ENCODE data around the gene COL4A5. TPM values are rescaled to one million over a fixed set of nuclear protein-coding genes. Genes with fewer than 3 reads are reported as not detected.

Gene COL4A5
- total RNA-seq, 1 donor from 2014 or later, result 26.0 TPM

DNA sequence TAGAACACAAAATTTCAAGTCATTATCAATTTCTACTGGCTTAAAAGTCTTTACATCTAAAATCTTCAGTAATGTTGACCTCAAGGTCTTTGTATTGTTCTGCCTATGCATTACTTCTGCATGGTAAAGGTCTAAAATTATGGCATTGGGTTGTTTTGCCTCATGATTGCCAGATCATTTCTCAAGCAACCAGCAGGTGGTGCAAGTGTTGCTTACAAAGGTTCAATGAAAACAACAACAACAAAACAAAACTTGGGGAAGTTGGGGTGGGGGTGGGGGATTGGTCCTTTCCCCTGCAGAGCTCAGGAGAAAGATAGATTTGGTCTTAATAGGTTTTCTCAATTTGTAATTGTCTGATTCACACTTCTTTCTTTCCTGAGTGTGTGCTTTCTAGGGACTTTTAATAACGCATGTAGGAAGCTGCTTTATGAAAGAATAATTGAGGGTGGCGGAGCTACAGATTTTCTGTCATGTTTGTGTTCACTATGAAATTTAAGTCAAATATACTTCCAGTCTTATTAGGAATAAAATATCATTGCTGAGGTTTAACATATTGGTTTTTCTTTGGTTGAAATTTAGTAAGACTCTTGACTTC lies 145.1 kb downstream of the COL4A5 start:
- H3K36me3 ChIP-seq, result no peaks in the 10 kb centered on the region
- H3K4me3 ChIP-seq, result no peak overlapping the region
- no peak for ATAC-seq
- no peak for DNase-seq
- no peak for TF ChIP-seq CTCF (IDR thresholded peaks at IDR 0.05)
- intact Hi-C loops (cut with DNase I), result no loop called here
- no peaks in the 10 kb centered on the region for H3K4me1 ChIP-seq
- H3K27ac ChIP-seq, result no peak overlapping the region
- H3K9me3 ChIP-seq, result no peaks in the 10 kb centered on the region
- no peaks in the 10 kb centered on the region for H3K27me3 ChIP-seq (ENCODE audit: low read depth)

GRCh38 chrX:108590496-108590895 lies 150.9 kb downstream of the COL4A5 start:
- no peaks in the 10 kb centered on the region for H3K9me3 ChIP-seq
- no peaks in the 10 kb centered on the region for H3K4me1 ChIP-seq
- H3K36me3 ChIP-seq, result no peaks in the 10 kb centered on the region
- no peaks in the 10 kb centered on the region for H3K27me3 ChIP-seq (ENCODE audit: low read depth)
- H3K4me3 ChIP-seq, result no peak overlapping the region
- intact Hi-C loops (cut with DNase I), result no loop called here
- TF ChIP-seq CTCF (IDR thresholded peaks at IDR 0.05), result no peak
- no peak for ATAC-seq
- H3K27ac ChIP-seq, result no peak overlapping the region
- DNase-seq, result no peak

GRCh38 chrX:108601276-108601675 lies 161.6 kb downstream of the COL4A5 start:
- Histone ChIP-seq H3K4me3 (no peak overlapping the region), H3K9me3 (no peaks in the 10 kb centered on the region), H3K36me3 (no peaks in the 10 kb centered on the region), H3K27me3 (ENCODE audit: low read depth) (no peaks in the 10 kb centered on the region), H3K4me1 (no peaks in the 10 kb centered on the region), H3K27ac (no peak overlapping the region)
- TF ChIP-seq CTCF (IDR thresholded peaks at IDR 0.05), result no peak
- DNase-seq (no peak), ATAC-seq (no peak)
- intact Hi-C loops (cut with DNase I), result no loop called here

DNA sequence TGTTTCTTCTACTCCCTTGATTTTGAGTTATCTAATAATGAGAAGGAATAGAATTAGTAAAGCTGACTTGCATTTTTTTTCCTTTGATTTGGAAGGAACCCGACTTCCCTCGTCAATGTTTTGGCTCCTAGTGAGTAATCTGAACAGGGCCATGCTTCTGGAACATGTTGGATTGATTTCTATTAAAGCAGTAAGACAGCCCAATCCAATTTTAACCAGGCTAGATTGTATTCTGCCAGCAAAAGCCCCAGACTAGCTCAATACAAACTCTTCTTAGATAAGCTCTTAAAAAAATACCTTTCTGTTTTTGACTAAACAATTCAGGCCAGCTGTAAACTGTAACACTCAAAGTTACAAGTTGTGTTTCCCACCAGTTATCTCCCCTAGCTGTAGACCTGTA lies 170.5 kb downstream of the COL4A5 start:
- no peak for DNase-seq
- H3K9me3 ChIP-seq, result no peaks in the 10 kb centered on the region
- H3K27ac ChIP-seq, result no peak overlapping the region
- H3K4me3 ChIP-seq, result no peak overlapping the region
- no peak for ATAC-seq
- TF ChIP-seq CTCF (IDR thresholded peaks at IDR 0.05), result no peak
- no peaks in the 10 kb centered on the region for H3K36me3 ChIP-seq
- H3K4me1 ChIP-seq, result no peaks in the 10 kb centered on the region
- intact Hi-C loops (cut with DNase I), result no loop called here
- no peaks in the 10 kb centered on the region for H3K27me3 ChIP-seq (ENCODE audit: low read depth)

DNA sequence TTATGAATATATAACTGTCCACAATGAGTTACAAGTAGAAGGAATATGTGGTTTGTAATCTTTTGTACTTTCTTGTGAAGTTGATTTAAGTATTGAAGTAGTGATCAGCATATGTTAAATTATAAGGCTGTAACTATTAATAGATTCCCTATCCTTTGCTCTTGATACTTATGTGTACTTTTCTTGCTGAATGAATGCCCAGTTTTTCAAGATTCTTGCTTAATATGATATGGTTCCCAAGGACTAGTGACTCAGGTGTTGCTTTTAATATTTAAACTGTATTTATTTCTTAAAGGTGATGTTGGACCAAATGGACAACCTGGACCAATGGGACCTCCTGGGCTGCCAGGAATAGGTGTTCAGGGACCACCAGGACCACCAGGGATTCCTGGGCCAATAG lies 175.0 kb downstream of the COL4A5 start:
- Histone ChIP-seq H3K27ac (no peak overlapping the region), H3K36me3 (no peaks in the 10 kb centered on the region), H3K4me3 (no peak overlapping the region), H3K9me3 (no peaks in the 10 kb centered on the region), H3K27me3 (ENCODE audit: low read depth) (no peaks in the 10 kb centered on the region), H3K4me1 (no peaks in the 10 kb centered on the region)
- DNase-seq (no peak), ATAC-seq (no peak)
- no peak for TF ChIP-seq CTCF (IDR thresholded peaks at IDR 0.05)
- intact Hi-C loops (cut with DNase I), result no loop called here

- H3K27ac ChIP-seq, result no peak overlapping the region
- TF ChIP-seq CTCF (IDR thresholded peaks at IDR 0.05), result no peak
- DNase-seq (no peak), ATAC-seq (no peak)
- H3K4me3 ChIP-seq, result no peak overlapping the region
- no peaks in the 10 kb centered on the region for H3K36me3 ChIP-seq
- intact Hi-C loops (cut with DNase I), result no loop called here
- H3K9me3 ChIP-seq, result no peaks in the 10 kb centered on the region
- H3K4me1 ChIP-seq, result no peaks in the 10 kb centered on the region
- H3K27me3 ChIP-seq (ENCODE audit: low read depth), result no peaks in the 10 kb centered on the region
Observed at GRCh38 chrX:108640817-108641216, 201.2 kb downstream of the COL4A5 start.
